ENCODE measurements around the gene B4GALT1.
A peak's percentile ranks its signal among the peaks of the same experiment; 100 is the strongest.
"Not testable (repeated sequence)": the region's sequence is repeated elsewhere in the genome, so short reads cannot be mapped to it uniquely, and the experiment has no call there.

B4GALT1 gene

DNA sequence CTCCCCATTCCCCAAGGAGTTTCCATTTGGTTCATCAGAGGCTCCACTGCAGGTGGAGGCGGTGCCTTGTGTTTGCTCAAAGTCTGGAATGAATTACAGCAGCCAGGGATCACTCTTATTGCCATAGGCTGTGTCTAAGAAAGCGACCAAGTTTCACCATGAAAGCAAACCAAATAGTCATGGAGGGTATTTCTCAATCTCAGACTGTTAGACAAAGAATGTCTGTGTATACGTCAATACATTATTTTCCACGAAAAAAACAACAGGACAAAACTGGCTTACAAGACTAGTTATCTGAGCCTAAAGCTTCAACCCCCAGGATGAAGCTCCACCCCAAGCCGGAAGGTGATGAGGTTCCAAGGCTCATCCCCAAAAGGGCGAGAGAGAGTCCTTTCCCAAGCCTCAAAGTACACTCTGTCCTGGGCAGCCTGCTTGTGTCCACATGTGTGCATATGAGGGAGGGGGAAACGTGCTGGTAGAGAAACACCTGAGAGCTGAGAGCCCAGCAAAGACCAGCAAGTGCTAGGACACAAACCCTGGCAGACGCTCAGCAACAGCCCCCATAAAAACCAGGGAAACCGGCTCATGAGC, 4.3 kb downstream of the B4GALT1 start:
- DNase-seq (ENCODE audit: low read depth in 2 of 2) = no peak

DNA sequence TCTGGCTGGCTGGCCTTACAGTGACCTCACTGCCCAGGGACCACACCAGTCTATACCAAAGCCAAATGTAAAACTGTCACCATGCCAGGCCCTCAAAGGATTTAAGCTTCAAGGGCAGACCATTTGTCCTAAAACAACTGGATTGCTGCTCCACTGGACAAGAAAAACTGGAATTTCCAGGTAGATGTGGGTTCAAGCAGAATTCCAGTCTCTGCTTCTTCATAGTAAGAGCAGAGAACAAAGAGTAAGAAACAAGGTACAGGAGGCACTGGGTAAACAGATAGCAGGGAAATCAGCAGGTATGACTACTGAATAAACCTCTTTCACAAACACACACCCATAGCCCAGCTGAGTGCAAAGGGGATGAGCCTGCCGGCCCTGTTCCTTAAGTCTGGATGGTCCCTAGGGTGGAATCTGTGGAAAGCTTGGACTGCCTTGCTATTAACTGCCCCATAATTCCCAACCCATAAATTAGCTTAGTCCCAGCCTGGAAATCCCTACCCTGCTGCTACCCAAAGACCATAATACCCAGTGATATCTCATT, 5.5 kb downstream of the B4GALT1 start:
- no peak for DNase-seq (ENCODE audit: low read depth in 2 of 2)

DNA sequence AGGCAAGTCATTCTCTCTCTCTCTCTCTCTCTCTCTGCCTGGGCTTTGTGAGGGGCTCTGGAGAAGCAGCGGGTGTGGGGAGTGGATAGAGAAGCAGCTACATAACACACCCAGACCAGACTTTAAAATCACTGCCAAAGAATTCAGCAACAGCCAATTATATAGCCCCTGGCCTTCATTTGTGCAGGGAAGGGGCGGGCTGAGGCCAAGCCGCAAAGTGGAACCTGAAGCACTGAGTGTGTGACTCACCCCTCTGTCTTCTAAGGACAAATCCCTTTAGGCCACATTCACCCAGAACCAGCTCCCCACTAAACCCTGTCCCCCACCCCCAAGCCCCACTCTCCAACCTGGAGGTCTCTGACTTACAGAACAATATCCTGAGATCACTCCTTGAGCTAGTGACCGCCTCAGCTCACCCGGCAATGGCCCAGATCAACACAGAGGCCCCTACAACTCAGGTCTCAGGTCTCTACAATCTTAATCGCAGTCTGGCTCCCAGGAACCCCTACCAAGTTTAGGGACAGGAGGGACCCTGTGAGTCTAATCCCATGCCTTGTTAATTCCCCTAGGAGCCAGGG, 6.0 kb downstream of the B4GALT1 start:
- DNase-seq (ENCODE audit: low read depth in 2 of 2) = peak in 1 of 2 donors; percentile 53

DNA sequence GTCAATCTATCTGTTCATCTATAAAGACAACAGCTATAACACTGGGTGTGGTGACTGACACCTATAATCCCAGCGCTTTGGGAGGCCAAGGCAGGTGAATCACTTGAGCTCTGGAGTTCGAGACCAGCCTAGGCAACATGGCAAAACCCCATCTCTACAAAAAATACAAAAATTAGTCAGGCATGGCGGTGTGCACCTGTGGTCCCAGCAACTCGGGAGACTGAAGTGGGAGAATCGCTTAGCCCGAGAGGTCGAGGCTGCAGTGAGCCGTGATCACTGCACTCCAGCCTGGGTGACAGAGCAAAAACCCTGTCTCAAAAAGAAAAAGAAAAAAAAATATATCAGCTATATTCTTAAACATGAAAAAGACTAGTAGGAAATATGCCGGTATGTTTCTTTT, 6.7 kb downstream of the B4GALT1 start:
- not testable (repeated sequence) for DNase-seq (ENCODE audit: low read depth in 2 of 2)

DNA sequence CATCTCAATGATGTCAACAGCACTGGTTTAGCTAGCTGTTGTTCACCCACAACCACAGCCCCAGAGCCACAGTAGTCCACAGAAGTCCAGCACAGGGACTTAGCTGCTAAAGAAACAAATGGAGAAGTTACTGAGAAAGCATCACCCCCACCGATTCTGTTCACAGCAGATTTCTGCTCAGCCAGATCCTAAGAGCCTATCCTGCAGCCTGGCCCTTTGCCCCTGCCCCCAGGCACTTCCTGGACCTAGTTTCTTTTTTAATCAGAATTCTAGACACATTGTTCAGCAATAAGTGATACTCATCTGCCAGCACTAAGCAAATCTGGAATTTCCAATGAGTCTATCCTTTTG, 7.4 kb downstream of the B4GALT1 start:
- peak; percentile 53 to 58 for DNase-seq (ENCODE audit: low read depth in 2 of 2)

DNA sequence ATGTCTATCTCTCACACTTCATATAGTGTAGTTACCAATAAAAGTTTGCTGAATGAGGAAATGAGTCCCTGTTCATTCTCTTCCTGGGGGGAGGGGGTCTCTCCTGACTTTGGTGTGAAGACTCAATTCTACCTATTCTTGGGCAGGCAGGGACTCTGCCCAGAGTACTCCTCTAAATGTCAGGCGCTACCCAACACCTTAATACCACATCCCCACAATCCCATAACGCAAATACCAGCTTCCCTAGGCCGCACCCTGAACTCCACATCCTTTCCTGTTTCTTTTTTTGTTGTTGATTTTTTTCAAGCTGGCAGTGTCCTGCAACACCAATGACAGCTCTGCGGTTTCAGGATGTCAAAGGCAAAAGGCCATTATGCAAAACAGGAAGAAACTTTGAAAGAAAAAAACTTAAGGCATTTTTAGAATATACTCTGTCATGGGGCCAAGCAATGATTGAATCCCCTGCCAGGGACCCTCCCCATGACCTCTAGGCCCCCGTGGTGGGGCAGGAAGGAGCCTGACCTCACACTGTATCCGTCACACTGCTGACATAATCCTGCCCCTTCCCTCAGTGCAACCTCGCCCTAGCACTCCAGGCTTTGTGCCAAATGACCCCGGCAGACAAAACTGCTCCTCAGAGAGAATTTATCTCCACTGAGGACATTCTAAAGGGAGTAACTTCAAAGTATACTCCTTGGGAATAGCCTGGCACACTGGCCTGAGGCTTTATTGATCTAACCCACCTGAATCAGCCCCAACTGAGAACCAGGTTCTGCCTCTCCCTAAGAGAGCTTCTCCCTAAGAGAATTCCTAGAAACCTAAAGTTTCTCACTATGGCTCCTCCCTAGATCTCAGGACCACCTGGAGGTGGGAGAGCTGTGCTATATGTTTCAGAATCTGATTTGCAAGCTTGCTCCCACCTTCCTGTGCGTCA, 8.0 kb downstream of the B4GALT1 start:
- DNase-seq (ENCODE audit: low read depth in 2 of 2) = no peak

DNA sequence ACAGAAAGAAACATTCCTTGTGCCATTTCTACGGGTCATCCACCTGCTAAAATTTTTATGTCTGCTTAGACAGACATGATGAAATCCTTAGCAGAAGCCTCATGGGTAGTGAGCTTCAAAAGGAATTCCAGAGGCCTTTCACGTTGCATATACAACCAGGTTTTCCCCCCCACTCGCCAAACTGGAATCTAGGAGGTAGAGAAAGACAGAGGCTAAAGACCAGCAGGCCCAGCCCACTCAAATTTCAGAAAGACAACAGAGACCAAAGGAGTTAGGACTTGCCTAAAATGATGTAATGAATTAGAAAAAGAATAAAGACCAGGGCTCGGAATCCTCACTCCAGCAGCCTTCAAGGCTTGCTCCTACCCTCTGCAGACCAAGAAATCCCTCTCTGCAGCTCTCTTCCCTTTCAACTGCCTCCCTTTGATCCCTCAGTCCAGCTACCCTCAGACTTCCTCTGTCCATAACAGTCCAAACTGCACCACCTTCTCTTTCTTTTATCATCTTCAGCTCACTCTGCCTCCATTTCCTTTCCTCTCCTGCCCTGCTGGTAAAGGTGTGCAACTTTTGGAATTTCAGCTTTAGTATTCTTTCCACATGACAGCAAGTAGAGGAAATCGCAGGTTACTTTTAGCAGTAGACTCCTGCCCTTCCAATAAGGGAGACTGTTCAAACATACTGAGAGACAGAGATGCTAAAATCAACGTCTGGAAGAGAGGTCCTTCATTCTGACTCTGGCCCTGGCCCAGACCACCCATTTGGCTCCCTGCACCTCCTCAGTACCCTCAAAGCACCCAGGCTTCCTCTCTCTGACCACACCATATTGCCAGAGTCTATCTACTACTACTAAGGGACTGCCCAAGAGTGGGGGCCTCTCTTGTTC, 8.9 kb downstream of the B4GALT1 start:
- no peak for DNase-seq (ENCODE audit: low read depth in 2 of 2)

DNA sequence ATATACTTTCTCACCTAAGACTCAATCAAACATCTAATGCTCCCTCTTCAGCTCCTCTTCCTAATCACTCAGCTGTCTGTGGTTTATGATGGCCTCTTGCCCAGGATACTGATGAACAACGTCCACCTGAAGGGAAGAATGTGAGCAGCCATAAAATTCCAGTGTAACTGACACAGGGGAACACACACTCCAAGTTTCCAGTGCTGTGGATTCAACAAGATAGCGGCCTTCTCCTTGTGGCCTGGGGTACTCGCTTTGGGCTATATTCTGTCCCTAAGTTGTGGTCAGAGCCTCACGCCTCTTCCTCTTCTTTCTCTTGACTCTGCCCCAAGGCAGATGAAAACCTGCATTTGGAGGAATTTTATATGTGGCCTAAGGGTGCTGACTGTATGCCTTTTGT, 11.7 kb downstream of the B4GALT1 start:
- DNase-seq (ENCODE audit: low read depth in 2 of 2) = no peak

DNA sequence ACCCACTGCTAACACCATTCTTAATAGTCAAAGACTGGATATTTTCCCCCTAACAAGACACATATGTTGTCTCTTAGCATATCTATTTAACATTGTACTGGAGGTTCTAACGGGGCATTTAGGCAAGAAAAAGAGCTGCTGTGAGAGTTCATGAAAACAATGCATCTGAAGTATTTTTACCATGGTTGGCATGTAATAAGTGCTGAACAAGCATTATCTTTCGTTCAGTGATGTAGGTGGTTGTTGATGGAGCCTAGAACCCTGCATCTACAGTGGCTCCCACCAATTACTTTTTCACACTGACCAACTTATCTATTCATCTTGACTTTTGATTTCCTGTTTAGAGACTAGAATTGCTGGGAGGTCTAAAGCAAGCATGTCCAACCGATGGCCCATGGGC, 12.8 kb downstream of the B4GALT1 start:
- DNase-seq (ENCODE audit: low read depth in 2 of 2) = no peak

DNA sequence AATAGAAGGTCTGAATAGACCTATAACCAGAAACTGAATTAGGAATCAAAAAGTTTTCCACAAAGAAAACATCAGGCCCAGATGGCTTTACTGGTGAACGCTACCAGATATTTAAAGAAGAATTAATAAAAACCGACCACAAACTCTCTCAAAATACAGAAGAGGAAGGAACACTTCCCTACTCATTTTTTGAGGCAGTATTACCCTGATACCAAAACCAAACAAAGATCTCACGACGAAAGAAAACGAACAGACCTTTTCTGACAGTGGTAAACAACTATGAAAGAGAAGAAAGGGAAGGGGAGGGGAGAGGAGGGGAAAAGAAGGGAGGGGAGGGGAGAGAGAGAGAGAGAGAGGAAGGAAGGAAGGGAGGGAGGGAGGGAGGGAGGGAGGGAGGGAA, 13.5 kb downstream of the B4GALT1 start:
- no peak for DNase-seq (ENCODE audit: low read depth in 2 of 2)

DNA sequence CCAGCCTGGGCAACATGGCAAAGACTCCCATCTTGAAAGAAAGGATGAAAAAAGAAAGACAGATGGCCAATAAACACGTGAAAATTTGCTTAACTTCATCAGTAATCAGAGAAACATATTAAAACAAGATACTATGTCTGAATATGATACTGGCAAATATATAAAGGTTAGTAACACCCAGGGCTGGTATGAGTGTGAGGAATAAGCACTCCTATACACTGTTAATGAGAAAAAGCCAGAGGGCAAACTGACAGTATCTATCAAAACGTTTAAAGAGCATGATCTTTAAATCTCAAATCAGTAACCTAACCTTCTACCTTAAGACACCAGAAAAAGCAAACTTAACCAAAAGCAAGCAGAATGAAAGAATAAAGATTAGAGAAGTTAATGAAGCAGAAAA, 14.1 kb downstream of the B4GALT1 start:
- DNase-seq (ENCODE audit: low read depth in 2 of 2) = no peak

DNA sequence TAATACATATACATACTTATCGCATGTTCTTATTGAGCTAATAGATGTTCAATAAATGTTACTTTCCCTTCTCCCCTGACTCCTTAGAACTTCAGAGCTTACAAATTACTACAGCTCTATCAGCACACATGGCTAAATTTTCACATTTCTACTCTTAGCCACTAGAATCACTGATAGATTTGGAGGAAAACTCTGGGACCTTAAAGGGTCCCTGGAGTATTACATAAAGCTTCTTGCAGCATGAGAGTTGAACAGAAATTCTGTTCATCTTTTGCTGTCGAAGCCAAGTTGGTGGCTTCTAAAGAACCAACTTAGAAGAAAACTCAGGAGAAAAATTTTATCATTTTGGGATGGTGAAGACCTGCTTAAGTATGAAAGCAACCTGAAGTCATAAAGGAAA, 15.5 kb downstream of the B4GALT1 start:
- DNase-seq (ENCODE audit: low read depth in 2 of 2) = no peak

DNA sequence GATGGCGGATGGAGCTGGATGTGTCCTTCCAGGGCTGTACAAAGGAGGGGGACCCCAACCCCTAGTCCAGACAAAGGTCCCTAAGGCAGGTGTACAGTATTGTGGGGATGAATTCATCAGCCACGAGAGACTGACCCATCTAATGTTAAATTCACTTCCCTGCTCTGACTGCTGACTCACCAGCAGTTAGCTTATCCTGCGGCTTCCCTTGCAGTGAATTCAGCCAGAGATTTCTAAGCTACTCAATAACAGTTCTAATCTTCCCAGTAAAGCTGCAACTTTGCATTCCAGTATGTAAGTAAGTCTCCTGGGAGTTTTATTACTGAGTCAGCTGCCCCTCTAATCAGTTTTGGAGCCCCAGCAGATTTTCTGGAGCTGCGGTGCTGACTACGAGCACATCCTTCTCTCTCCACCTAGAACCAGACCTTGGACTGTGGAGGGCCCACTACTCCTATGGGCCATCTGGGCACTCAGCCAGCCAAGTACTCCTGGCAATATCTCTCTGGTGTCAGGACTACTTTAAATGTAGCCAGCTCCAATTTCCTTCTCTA, 16.1 kb downstream of the B4GALT1 start:
- DNase-seq (ENCODE audit: low read depth in 2 of 2) = no peak

DNA sequence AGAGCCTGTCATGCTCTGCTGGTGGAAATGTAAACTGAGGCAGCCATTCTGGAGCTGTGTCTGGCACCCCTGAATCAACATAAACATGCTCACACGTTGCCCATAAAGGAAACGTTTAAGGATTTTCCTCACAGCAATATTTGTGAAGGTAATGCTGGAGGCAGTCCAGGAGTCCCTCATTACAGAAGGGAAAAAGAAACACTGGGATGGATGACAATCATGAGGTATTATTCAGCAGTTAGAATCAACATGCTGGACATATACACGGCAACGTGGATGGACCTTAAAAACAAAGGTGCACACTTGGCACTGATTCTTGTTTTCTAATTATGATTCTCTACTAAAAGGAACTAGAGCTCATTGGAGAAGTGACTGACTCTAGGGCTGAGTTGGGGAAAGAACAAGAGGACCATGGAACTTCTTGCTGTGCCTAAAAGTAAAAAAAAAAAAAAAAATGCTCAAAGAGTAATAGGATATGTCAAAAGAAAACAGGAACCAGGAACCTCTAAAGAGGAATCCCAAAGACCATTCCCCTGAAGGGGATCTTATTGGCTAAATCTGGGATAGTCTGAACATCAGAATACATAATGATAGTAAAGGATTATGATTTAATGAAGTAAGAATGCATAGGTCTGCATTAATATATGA, 18.6 kb downstream of the B4GALT1 start:
- DNase-seq (ENCODE audit: low read depth in 2 of 2) = no peak

DNA sequence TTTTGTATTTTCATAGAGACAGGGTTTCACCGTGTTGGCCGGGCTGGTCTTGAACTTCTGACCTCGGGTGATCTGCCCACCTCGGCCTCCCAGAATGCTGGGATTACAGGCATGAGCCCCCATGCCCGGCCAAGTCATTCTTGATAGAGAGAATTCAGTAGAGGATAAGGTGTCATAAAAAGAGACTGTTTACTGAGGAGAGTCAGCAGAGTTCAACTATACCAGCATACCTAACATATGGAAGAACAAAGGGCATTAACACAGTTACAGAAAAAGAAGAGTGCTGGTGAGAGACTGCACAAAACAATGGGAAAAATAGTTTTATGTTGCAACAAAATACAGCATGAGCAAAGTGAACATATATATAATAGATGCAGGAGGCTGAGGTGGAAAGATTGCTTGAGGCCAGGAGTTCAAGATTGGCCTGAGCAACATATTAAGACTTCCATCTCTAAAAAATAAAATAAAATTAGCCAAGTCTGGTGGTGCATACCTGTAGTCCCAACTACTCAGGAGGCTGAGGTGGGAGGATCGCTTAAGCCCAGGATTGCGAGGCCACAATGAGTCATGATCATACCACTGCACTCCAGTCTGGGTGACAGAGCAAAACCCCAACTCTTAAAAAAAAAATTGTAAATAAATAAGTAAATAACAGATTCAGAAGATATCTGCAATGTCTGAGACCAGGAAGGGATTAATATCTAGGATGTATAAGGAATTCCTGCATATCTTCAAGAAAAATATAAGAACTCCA, 19.5 kb downstream of the B4GALT1 start:
- no peak for DNase-seq (ENCODE audit: low read depth in 2 of 2)

DNA sequence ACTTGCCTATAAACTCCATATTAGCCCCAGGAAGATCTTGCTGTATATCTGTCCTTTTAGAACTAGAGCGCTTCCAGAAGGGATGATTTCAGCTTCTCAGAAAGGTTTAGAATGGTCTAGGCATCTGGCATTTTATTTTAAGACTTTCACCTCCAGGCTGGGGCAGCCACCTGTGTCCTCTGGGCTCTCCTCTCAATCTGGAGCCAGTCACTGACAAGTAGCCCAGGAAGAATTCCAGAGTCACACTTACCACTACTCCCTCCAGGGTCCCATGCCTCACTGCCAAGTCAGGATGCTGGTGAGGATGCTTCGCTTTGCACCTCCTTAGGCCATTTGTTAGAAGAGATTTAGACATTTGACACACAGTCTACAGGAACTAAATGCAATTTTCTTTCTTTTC, 20.8 kb downstream of the B4GALT1 start:
- DNase-seq (ENCODE audit: low read depth in 2 of 2) = no peak

DNA sequence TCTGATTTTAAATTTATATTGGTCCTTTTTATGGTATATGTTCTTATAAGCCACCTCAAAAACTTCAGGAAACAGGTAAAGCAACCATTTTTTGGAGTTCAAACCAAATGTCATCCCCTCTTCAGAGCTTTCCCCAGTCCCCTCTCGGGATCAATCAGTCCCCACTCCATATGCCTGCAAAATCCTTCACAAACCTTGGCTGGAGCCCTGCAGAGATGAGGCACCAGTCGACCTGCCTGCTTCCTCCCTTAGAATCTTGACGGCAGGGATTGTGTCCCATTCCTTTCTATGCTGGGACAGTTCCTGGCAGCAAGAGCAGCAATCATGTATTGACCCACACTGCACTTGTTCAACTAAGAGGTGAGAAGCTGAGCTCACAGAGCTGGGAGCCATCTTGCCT, 22.6 kb downstream of the B4GALT1 start:
- DNase-seq (ENCODE audit: low read depth in 2 of 2) = no peak

DNA sequence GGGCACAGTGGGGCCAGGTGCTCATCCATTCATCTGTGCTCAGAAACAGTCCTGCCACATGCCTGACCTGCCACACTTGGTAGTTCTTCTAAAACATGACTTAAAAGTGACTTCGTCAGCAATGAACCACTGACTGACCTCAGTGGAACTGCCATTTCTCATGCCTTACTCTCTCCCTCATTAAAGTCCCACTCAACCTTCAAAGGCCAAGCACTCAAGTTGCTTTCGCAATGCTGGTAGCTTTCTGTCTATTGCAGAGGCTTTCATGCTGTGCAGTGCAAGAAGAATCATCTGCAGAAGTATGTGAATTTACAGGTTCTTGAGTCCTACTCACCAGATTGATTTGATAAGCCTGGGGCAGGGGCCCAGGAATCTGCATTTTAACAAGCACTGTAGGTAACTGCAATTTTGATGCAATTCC, 23.9 kb downstream of the B4GALT1 start:
- no peak for DNase-seq (ENCODE audit: low read depth in 2 of 2)

DNA sequence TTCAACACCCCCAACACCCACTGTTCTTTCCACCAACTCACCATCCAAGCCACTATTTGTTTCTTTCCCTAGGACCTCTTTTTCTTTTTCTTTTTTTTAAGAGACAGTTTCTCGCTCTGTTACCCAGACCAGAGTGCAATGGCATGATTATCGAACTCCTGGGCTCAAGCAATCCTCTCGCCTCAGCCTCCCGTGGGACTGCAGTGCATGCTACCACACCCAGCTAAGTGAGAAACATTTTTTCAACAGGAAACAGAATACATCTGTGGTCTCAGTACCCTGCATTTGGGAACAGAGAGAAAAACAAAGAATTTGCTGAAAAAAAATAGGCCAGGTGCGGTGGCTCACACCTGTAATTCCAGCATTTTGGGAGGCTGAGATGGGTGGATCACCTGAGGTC, 24.6 kb downstream of the B4GALT1 start:
- no peak for DNase-seq (ENCODE audit: low read depth in 2 of 2)
